Skin epidermis (tissue), 12 donors: Measurements from ENCODE around the gene MPND.
"Not testable (repeated sequence)": the region's sequence is repeated elsewhere in the genome, so short reads cannot be mapped to it uniquely, and the experiment has no call there.

Experiments used
- H3K27ac ChIP-seq, 21 experiments: fragments of 200-600 bp; sonication (generic) in 11 of 21; one replicate each; pipeline ENCODE4 v1.5.0; 2020; ENCODE audit warnings: mild to moderate bottlenecking in 3 of 21, inconsistent platforms in 2 of 21, moderate library complexity in 2 of 21
- H3K4me3 ChIP-seq, 7 experiments: fragments of 200-600 bp; sonication (generic) in 2 of 7; one replicate each; pipeline ENCODE4 v1.5.0; 2020; ENCODE audit warnings: inconsistent platforms in 2 of 7, mild to moderate bottlenecking in 2 of 7, moderate library complexity in 1 of 7

Gene MPND

DNA sequence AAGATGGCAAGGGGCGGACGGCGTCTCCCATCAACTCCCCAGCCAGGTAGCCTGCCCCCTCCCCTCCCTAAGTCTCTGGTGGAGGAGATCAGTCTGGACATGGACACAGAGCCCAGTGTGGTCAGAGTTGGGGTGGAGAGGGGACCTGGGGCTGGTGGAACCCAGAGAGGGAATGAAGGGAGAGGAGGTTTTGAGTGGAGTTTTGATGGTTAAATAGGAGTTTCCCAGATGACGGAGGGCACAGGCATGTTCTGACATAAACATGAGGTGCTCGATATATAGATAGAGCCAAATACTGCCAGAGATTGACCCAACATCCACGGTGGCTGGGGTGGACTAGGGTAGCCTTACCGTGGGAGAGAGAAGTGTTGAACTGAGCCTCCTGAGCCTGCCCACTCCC, 24.9 kb upstream of the MPND start:
- no peak overlapping the region for H3K27ac ChIP-seq
- no peak overlapping the region for H3K4me3 ChIP-seq

DNA sequence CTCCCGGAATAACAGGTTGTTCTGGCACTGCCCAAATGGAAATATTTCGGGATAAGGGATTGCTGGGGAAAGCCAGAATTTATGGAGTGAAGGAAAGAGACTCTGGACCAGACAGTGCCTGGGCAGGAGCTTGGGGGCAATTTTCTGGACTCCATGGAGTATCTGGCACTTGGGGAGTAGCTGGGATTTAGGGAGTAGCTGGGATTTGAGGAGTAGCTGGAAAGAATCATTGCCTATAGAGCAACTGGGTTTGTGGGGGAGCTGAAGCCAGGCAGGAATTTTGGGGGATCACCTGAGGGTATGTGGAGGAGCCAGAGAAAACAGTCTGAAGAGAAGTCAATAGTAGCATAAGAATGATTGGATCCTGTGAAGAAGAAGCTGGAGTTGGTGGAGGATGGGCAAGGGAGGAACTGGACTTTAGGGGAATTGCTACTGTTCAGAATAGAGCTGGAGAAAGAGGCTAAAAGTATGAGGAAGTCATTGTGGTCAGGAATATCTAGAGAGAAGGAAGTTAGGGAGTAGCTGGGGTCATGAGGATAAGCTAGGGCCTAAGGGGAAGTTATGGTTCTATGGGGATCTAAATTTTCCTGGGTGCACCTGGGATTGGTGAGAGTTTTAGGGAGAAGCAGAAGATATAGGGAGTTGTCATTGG, 24.2 kb upstream of the MPND start:
- Histone ChIP-seq H3K27ac (no peak overlapping the region), H3K4me3 (no peak overlapping the region)

DNA sequence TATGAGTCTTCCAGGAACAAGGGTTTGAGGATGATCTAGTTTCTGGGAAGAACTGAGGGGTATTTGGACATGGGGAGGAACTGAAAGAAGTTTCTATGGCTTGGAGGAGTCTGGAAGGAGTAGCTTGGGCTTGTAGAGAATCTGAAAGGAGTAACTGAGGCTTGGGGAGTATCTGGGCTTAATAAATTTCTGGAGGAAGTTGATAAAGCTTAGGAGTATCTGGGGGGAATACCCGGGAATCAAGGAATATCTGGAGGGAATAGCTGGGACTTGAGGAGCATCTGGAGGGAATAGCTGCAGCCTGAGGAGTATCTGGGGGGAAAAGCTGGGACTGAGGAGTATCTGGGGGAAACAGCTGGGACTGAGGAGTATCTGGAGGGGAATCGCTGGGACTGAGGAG, 22.9 kb upstream of the MPND start:
- Histone ChIP-seq H3K27ac (no peak overlapping the region), H3K4me3 (no peak overlapping the region)

DNA sequence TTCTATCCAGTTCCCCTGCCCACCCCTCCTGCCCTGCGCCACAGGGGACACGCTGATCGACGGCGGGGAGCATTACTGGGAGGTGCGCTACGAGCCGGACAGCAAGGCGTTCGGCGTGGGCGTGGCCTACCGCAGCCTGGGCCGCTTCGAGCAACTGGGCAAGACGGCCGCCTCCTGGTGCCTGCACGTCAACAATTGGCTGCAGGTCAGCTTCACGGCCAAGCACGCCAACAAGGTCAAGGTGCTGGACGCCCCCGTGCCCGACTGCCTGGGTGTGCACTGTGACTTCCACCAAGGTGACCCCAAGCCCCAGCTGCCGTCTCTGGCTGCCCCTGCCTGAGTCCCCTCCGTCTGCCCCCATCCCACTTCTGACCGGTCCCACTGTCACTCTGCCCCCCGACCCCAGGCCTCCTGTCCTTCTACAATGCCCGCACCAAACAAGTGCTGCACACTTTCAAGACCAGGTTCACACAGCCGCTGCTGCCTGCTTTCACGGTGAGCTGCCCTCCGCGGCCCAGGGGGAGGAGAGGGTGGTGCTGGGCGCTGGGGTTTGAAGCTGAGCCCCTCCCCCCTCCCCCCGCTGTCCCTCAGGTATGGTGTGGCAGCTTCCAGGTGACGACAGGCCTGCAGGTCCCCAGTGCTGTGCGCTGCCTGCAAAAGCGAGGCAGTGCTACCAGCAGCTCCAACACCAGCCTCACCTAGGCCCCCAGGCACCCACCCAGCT, 20.3 kb upstream of the MPND start:
- Histone ChIP-seq H3K4me3 (no peak overlapping the region), H3K27ac (no peak overlapping the region)

DNA sequence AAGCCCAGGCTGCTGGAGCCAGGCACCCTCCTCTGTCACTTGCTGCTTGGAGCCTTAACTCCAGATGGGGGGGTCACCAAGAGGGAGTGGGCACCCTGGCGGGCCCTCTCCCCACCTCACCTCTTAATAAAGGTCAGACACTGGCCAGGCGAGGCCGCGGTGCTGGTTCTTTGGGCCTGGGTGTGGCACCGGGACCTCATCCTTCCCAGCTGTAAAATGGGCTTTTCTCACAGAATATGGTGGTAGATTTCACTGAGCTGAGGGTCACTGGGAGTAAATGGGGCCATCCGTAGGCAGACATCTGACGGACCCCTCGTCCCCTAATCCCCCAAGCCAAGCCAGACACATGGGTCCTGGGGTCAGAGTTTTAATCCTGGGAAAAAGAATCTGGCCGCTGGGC, 19.7 kb upstream of the MPND start:
- Histone ChIP-seq H3K4me3 (no peak overlapping the region), H3K27ac (no peak overlapping the region)

DNA sequence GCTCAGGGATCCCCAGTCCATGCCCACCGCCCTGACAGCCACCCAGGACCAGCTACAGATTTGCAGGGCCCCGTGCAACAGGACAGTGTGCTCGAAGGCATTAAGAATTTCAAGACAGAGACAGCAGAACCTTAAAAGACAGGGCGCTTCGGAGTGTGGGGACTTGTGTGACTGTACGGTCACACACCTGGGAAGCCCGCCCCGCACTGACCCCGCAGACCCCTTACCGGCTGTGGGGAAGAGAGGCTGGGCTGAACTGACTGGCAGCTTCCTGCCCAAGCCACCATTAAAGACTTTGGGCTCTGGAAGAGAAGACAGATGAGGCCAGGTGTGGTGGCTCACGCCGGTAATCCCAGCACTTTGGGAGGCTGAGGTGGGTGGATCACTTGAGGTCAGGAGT, 19.1 kb upstream of the MPND start:
- Histone ChIP-seq H3K4me3 (no peak overlapping the region), H3K27ac (no peak overlapping the region)

DNA sequence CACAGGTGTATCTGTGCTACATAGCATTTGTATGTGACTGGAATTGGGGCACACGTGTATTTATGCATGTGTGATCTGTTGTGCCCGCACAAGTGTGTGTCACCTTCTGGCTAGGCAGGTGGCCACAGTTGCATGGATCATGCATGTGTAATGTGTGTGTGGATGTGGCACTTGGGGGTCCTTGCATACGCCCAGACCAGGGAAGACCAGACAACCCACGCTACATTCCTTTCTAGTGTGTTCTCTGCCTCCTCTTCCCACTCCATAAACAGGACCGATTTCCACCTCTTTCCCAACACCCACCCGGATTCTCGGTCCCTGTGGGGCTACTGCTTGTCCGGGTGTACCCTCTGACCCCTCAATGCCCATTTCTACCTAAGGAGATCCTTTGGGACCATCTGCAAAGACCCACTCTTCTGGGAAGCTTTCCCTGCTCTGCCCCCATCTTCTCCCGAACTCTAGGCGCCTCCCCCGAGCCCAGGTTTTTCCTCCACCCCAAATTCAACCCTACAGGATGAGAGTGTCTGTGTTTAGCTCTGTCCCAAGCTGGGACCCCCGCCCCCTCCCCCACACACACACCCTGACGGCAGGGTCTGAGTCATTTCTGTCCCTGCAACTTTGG, 17.0 kb upstream of the MPND start:
- no peak overlapping the region for H3K27ac ChIP-seq

DNA sequence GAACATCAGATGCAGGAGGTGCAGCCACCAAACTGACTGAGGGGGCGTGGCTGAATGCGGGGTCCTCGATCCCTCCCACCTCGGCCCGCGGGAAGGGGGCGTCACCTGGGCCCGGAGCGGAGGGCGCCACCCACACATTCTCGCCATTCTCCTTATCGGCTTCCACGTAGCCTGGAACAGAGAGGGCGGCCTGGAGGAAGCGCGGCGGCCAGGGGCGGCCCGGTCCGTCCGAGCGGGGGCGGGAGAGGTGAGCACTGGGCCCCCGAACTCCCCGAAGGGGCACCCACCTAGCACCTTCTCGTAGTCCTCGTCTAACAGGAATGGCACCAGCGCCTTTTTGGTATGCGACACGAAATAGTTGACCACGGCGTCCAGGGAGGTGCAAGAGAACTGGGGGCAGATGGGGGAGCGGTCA, 16.5 kb upstream of the MPND start:
- Histone ChIP-seq H3K4me3 (no peak overlapping the region), H3K27ac (no peak overlapping the region)

More for the DNA sequence above, 17.0 kb upstream of the MPND start:
- no peak overlapping the region for H3K4me3 ChIP-seq

DNA sequence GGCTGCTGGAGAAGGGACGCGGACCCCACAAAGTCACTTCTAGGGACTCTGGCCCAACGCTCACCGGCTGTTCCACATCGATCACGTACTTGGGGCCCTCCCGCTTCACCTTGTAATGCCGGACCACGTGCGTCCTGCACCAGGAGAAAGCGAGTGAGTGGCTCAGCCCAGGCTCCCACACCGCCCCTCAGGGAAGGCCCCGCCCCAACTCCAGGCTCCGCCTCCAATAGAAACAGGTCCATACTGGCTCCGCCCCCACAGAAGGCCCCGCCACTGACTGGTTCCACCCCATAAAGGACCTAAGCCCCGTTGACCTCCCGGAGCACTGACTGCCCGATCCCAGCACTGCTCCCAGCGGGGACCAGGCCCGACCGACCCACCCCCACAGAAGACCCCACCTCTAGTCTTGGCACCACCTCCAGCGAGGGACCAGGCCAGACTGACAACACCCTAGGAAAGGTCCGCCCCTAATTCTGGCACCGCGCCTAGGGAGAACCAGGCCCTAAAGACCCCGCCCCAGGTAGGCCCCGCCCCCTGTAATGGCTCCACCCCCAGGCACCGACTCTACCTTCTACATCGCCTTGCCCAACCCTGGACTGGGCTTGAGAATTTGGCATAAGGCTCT, 16.0 kb upstream of the MPND start:
- no peak overlapping the region for H3K27ac ChIP-seq
- peak overlapping the region in 5 of 7 experiments; percentile 2 to 43 (median 16) for H3K4me3 ChIP-seq

DNA sequence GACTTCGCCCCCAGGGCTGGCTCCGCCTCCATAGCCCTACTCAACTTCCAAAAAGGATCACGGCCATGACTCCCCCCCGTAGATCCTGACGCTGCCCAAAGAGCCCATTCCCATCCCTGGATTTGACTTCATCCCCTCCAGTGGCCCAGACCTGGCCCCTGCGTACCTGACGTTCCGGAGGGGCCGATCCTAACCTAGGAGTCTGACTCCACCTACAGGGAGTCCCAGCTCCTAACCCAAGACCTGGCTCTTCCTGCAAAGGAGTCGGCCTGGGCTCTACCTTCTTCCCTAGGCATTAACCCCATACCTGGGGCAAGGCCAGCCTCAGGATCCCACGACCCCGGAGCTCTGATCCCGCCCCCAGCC, 15.5 kb upstream of the MPND start:
- Histone ChIP-seq H3K27ac (peak overlapping the region in 1 of 21 experiments; percentile 50), H3K4me3 (peak overlapping the region in 5 of 7 experiments; percentile 2 to 43 (median 16))

DNA sequence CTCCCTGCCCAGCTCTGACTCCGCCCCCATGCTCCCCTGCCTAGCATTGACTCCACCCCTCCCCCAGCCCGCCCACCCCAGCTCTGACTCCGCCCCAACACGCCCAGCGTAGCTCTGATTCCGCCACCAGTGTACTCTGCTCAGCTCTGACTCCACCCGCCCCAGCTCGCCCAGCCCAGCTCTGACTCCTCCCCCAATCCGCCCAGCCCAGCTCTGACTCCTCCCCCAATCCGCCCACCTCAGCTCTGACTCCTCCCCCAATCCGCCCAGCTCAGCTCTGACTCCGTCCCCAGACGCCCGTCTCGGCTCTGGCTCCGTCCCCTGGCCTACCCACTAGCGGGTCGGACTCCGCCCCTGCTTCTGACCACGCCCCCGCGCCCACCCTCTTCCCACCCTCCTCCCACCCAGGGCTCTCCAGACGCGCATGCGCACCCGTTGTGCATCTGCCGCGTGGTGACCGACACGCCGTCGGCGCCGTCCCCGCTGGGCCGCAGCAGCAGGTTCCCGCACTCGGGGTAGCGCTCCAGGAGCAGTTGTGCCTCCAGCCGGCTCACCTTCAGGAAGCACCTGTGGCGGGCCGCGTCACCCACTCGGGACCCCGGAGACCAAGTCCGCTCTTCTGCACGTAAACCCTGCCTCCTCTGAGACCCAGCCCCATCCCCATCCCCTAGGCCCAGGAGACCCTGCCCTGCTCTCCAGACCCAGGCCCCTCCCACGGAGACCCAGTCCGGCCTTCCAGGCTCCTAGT, 14.9 kb upstream of the MPND start:
- Histone ChIP-seq H3K4me3 (peak overlapping the region in 6 of 7 experiments; percentile 23 to 43 (median 34)), H3K27ac (peak overlapping the region in 2 of 21 experiments; percentile 4 to 10)

DNA sequence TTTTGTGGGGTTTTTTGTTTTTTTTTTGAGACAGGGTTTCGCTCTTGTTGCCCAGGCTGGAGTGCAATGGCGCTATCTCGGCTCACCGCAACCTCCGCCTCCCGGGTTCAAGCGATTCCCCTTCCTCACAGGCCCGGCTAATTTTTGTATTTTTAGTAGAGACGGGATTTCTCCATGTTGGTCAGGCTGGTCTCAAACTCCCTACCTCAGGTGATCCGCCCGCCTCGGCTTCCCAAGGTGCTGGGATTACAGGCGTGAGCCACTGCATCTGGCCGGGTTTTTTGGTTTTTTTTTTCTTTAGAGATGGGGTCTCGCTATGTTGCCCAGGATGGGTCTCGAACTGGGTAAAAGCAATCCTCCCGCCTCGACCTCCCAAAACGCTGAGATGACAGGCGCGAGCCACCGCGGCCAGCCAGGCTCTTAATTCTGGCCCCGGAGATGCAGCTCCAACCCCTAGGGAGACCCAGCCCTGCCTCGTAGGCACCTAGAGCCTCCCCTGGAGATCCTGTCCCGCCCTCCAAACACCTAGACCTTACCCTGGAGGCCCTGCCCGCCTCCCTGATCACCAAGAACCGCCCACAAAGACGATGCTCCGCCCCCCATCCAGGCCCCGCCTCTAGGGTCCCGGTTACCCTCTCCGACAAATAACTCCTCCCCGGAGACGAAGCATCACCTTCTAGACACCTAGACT, 14.2 kb upstream of the MPND start:
- H3K27ac ChIP-seq, result not testable (repeated sequence)
- H3K4me3 ChIP-seq, result peak overlapping the region in 6 of 7 experiments; percentile 23 to 43 (median 34)

DNA sequence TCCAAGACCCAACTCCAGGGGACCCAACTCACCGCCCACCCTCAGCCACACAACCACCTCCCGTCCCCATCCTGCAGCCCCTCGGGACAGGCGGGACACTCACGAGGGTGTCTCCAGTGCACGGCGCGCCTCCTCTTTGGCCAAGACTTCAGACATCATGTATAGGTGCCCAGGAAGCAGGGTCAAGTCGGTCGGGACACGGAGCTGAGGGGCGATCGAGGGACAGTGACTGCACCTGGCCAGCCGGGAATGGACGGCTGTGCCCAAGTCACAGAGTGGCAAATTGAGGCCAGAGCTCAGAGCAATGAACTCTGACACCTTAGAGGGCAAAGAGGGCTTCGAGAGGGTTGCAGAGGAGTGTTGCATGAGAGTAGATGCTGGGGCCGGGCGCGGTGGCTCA, 13.5 kb upstream of the MPND start:
- Histone ChIP-seq H3K4me3 (no peak overlapping the region), H3K27ac (no peak overlapping the region)

DNA sequence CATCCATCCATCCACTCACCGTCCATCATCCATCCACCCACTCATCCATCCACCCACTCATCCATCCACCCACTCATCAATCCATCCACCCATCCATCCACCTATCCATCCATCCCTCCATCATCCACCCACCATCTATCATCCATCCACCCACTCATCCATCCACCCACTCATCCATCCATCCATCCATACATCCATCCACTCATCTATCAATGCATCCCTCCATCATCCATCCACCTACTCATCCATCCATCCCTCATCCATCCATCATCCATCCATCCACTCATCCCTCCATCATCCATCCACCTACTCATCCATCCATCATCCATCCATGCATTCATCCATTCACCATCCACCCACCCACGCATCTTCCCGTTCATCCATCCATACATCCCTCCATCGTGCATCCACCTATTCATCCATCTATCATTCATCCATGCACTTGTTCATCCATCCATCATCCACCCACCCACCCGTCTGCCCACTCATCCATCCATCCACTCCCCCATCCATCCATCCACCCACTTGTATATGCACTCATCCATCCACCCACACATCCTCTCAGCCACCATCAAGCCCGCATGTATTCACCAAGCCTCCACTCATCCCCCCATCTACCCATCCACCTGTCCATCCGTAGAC, 8.3 kb upstream of the MPND start:
- Histone ChIP-seq H3K4me3 (no peak overlapping the region), H3K27ac (no peak overlapping the region)

DNA sequence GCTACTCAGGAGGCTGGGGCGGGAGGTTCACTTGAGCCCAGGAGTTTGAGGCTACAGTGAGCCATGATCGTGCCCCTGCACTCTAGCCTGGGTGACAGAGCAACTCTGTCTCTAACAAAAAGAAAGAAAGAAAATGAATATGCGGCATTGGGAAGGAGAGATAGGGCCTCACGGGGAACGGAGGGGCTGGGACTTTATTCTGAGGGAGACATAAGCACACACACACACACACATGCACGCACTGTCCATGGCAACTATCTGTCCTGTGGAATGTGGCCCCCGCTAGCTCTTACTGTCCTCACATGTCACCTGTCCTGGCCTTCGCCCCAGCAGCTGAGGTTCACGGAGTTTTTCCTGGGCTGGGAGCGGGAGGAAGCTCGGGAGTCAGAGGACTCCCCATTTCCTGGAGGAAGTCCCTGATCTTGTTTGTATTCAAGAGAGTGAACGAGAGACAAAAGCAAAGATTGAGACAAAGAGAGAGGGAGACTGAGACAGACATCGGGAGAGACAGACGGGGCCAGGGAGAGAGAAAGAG, 5.4 kb upstream of the MPND start:
- H3K4me3 ChIP-seq, result peak overlapping the region; percentile 35 to 56 (median 45)
- H3K27ac ChIP-seq, result peak overlapping the region in 19 of 21 experiments; percentile 73 to 95 (median 87)

DNA sequence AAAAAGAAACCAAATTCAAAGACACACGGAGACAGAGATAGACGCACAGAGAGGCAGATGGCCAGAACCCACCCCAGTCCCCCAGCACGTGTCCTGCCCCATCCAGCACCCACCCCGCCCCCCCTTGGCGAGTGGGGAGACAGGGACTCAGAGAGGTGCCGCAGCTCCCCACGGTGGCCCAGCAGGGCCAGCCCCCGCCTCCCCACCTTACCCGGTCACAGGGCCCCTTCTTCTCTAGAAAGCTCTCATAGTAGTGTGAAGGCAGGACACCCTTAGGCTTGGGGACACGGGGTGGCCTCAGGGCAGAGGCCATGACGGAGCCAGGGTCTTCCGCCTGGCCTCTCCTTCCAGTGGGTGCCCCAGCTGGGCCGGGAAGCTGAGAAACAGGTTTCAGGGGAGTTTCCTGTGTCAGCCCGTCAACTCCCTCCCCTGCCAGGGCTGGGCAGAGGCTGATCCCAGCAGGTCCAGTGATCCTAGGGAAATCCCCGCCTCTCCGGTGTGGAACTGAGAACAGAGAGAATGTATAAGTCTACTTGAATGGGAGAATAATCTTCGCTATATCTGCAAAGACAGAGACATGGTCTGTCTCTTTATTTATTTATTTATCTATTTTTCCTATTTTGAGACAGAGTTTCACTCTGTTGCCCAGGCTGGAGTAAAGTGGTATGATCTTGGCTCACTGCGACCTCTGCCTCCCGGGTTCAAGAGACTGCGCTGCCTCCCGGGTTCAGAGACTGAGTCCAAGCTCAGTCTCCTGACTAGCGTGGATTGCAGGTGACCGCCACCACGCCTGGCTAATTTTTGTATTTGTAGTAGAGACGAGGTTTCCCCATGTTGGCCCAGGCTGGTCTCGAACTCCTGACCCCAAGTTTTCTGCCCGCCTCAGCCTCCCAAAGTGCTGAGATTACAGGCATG, 4.7 kb upstream of the MPND start, which contains the start of gene STAP2:
Gene STAP2 (minus strand): TSS at position 387 of the 915 bp plus-strand sequence. CDS start 74 bp downstream, at position 313.
- Histone ChIP-seq H3K4me3 (peak within 1 kb of the TSS; percentile 35 to 56 (median 45)), H3K27ac (peak within 1 kb of the TSS in 20 of 21 experiments; percentile 73 to 95 (median 87))

DNA sequence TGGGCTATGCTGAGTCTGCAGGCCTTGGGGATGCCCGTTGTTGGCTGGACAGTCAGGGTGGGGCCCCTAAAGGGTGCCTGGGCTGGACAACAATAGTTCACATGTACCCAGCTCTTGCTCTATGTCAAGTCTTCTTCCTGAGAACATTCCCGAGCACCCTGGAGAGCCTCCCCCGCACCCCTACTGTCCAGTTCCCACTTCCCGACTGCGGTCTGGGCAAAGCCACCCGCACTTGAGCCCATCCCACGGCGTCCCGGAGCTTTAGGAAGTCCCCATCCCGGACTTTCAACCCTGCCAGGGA, 1.1 kb upstream of the MPND start:
- Histone ChIP-seq H3K27ac (peak overlapping the region in 20 of 21 experiments; percentile 70 to 94 (median 86)), H3K4me3 (peak overlapping the region; percentile 28 to 89 (median 43))
